ENCODE data around the gene WDR53.
"Not testable (repeated sequence)": the region's sequence is repeated elsewhere in the genome, so short reads cannot be mapped to it uniquely, and the experiment has no call there.

Gene WDR53

GRCh38 chr3:196518966-196519717, 49.2 kb downstream of the WDR53 start:
- DNase-seq (ENCODE audit: low read depth), result peak; percentile 75

GRCh38 chr3:196517919-196518318, 50.4 kb downstream of the WDR53 start:
- DNase-seq (ENCODE audit: low read depth), result peak; percentile 42
- H3K4me3 ChIP-seq (ENCODE audit: low read depth, low read length), result no peak overlapping the region

More at GRCh38 chr3:196518966-196519717, 49.2 kb downstream of the WDR53 start:
- H3K4me3 ChIP-seq (ENCODE audit: low read depth, low read length), result no peak overlapping the region
- peak; percentile 40 for TF ChIP-seq CTCF (IDR thresholded peaks at IDR 0.05; ENCODE audit: insufficient read depth, low read depth, low read length, missing control alignments)

GRCh38 chr3:196517162-196517800, 51.1 kb downstream of the WDR53 start:
- no peak for DNase-seq (ENCODE audit: low read depth)
- TF ChIP-seq CTCF (IDR thresholded peaks at IDR 0.05; ENCODE audit: insufficient read depth, low read depth, low read length, missing control alignments), result no peak
- H3K4me3 ChIP-seq (ENCODE audit: low read depth, low read length), result no peak overlapping the region

More at GRCh38 chr3:196517919-196518318, 50.4 kb downstream of the WDR53 start:
- no peak for TF ChIP-seq CTCF (IDR thresholded peaks at IDR 0.05; ENCODE audit: insufficient read depth, low read depth, low read length, missing control alignments)

- DNase-seq (ENCODE audit: low read depth), result no peak
- no peak within 1 kb of the TSS for H3K4me3 ChIP-seq (ENCODE audit: low read depth, low read length)
- no peak for TF ChIP-seq CTCF (IDR thresholded peaks at IDR 0.05; ENCODE audit: insufficient read depth, low read depth, low read length, missing control alignments)
Observed at GRCh38 chr3:196514913-196515621, 53.3 kb downstream of the WDR53 start, which contains the start of gene SMCO1. TSS of gene SMCO1 (minus strand) at chr3:196515346. CDS start at chr3:196515209, 137 bp downstream.

- no peak overlapping the region for H3K4me3 ChIP-seq (ENCODE audit: low read depth, low read length)
- no peak for DNase-seq (ENCODE audit: low read depth)
- no peak for TF ChIP-seq CTCF (IDR thresholded peaks at IDR 0.05; ENCODE audit: insufficient read depth, low read depth, low read length, missing control alignments)
Observed at GRCh38 chr3:196514350-196514716, 54.0 kb downstream of the WDR53 start.

- no peak overlapping the region for H3K4me3 ChIP-seq (ENCODE audit: low read depth, low read length)
- TF ChIP-seq CTCF (IDR thresholded peaks at IDR 0.05; ENCODE audit: insufficient read depth, low read depth, low read length, missing control alignments), result no peak
- no peak for DNase-seq (ENCODE audit: low read depth)
Observed at GRCh38 chr3:196513697-196514349, 54.5 kb downstream of the WDR53 start.

GRCh38 chr3:196511646-196512425, 56.5 kb downstream of the WDR53 start:
- H3K4me3 ChIP-seq (ENCODE audit: low read depth, low read length), result not testable (repeated sequence)
- peak; percentile 33 for DNase-seq (ENCODE audit: low read depth)

- not testable (repeated sequence) for H3K4me3 ChIP-seq (ENCODE audit: low read depth, low read length); DNase-seq (ENCODE audit: low read depth)
Observed at GRCh38 chr3:196511108-196511507, 57.2 kb downstream of the WDR53 start.

Measured in GM12865 (cell line).